Activated B cell treated with CpG ODN at 0.5 μM for 24 hours (primary cell): Measurements from ENCODE around the gene HHATL. TPM values are rescaled to one million over a fixed set of nuclear protein-coding genes. Genes with fewer than 3 reads are reported as not detected.

ENCODE experiments used
- ATAC-seq: fragments of 200-7000 bp; cut with Tn5 transposase; one replicate; pipeline ENCODE4 v1.10.0; 2021; ENCODE audit warnings: low read depth, mild to moderate bottlenecking, moderate library complexity
- CTCF ChIA-PET: fragments of 350-600 bp; sonication (Branson Sonifier 250); formaldehyde crosslinking; loops from one replicate; lab custom pipeline; 2021; ENCODE audit warnings: antibody characterized with exemption; lab: Charles Lee
- POLR2A ChIA-PET: fragments of 350-600 bp; sonication (Branson Sonifier 250); formaldehyde crosslinking; loops from one replicate; lab custom pipeline; 2021; ENCODE audit warnings: antibody characterized with exemption; lab: Charles Lee
- DNase-seq: peaks from one replicate; pipeline ENCODE4 v3.0.0; 2022
- H3K27ac Mint-ChIP-seq: one replicate; pipeline ENCODE4 v1.8.0; 2020; ENCODE audit warnings: mixed read lengths
- H3K27me3 Mint-ChIP-seq: one replicate; pipeline ENCODE4 v1.8.0; 2021; ENCODE audit warnings: mixed read lengths
- H3K36me3 Mint-ChIP-seq: one replicate; pipeline ENCODE4 v1.8.0; 2021; ENCODE audit warnings: low read depth, mixed read lengths
- H3K4me1 Mint-ChIP-seq: one replicate; pipeline ENCODE4 v1.8.0; 2021; ENCODE audit warnings: mixed read lengths
- H3K4me3 Mint-ChIP-seq: one replicate; pipeline ENCODE4 v1.8.0; 2020; ENCODE audit warnings: mild to moderate bottlenecking, mixed read lengths
- H3K9me3 Mint-ChIP-seq: one replicate; pipeline ENCODE4 v1.8.0; 2020; ENCODE audit warnings: mixed read lengths
- CTCF ChIP-seq: fragments of 200-600 bp; IDR thresholded peaks from one replicate; pipeline ENCODE4 v1.8.0; 2022; ENCODE audit warnings: antibody characterized with exemption, mild to moderate bottlenecking
- intact Hi-C: fragments of 100-400 bp; cut with micrococcal nuclease; formaldehyde crosslinking; loops from one replicate; pipeline ENCODE4 v1.15.1; 2024
- total RNA-seq: library from RNA; stranded (reverse); gene quantifications from 2 replicates; pipeline ENCODE4 v1.2.3, GENCODE V29; 2022

The HHATL gene
- total RNA-seq, 1 donor from 2014 or later: not detected

DNA sequence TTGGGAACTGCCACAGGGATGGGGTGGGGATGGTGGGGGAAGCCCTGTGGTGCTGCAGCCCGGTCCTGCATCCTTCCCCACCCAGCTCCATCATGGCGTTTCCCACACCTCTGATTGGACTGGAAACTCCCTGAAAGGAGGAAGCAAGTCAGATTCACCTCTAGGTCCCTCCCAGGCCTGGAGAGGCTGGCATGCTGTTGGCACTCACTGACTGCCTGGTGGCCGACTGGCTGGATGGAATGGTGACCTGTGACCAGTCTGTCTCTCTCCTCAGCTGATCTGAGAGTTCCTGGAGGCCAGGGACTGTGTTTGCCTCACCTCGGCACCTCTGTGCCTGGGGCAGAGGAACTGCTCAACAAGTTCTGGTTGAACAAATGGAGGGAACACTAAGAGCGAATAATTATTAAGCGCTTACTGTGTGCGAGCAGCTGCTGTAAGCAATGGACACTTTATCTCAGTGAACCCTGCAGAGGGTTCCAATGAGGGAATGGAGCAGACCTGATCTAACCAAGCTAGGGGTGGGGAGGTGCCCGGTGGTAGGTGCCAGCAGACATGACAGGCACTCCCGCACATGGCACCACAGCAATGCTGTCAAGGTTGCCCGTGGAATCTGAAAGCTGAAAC is 3.5 kb upstream of the HHATL start:
- POLR2A ChIA-PET: no interaction called here
- TF ChIP-seq CTCF: no peak
- H3K27ac Mint-ChIP-seq: no peak overlapping the region
- H3K27me3 Mint-ChIP-seq: peaks cover 9% of the 10 kb centered on the region
- CTCF ChIA-PET: no interaction called here
- intact Hi-C loops: no loop called here
- H3K4me1 Mint-ChIP-seq: no peaks in the 10 kb centered on the region
- no peaks in the 10 kb centered on the region for H3K9me3 Mint-ChIP-seq
- no peak for ATAC-seq
- H3K4me3 Mint-ChIP-seq: no peak overlapping the region
- no peak for DNase-seq
- H3K36me3 Mint-ChIP-seq: no peaks in the 10 kb centered on the region

DNA sequence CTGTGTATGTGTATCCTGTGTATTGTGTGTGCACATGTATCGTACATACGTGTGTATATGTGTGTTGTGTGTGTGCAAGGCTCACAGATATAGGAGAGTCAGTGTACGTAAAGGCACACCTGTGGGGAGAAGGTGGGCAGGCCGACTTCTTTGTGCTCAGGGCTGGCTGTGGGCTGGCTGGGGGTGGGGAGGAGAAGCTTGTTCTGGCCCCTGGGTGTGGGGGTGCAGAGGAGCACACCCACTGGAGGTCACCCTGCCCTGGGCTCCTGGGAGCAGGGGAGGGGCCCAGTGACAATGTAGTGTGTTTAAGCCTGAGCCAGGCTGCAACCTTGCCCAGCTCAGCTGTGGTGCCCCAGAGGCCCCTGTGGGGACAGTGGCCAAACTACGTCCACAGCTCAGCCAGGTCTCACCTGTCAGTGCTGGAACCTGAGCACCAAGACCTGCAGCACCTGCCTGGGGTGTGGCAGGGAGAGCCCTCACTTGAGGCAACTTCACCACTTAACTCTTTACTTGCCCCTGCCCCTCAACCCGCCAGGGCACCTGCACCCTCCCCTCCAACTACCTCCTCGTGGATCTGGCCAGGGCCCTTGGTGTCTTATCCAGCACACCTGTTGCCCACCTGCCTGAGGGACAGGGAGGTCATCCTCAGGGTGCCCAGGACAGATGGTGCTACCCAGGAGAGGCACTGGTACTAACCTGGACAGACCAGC is 2.6 kb upstream of the HHATL start:
- Mint-ChIP-seq H3K36me3 (no peaks in the 10 kb centered on the region), H3K27me3 (peaks cover 13% of the 10 kb centered on the region), H3K4me1 (no peaks in the 10 kb centered on the region), H3K27ac (no peak overlapping the region), H3K4me3 (no peak overlapping the region), H3K9me3 (no peaks in the 10 kb centered on the region)
- ATAC-seq (no peak), DNase-seq (no peak)
- ChIA-PET POLR2A (no interaction called here), CTCF (no interaction called here)
- no peak for TF ChIP-seq CTCF
- intact Hi-C loops: no loop called here

- POLR2A ChIA-PET: no interaction called here
- no peak overlapping the region for H3K4me3 Mint-ChIP-seq
- no peak for DNase-seq
- H3K4me1 Mint-ChIP-seq: no peaks in the 10 kb centered on the region
- H3K27me3 Mint-ChIP-seq: peaks cover 17% of the 10 kb centered on the region
- H3K27ac Mint-ChIP-seq: no peak overlapping the region
- TF ChIP-seq CTCF: no peak
- intact Hi-C loops: no loop called here
- H3K9me3 Mint-ChIP-seq: no peaks in the 10 kb centered on the region
- CTCF ChIA-PET: no interaction called here
- no peak for ATAC-seq
- no peaks in the 10 kb centered on the region for H3K36me3 Mint-ChIP-seq
Measured at GRCh38 chr3:42704136-42704841, 1.7 kb upstream of the HHATL start.

- intact Hi-C loops: no loop called here
- TF ChIP-seq CTCF: no peak
- ChIA-PET POLR2A (no interaction called here), CTCF (no interaction called here)
- H3K4me1 Mint-ChIP-seq: no peaks in the 10 kb centered on the region
- ATAC-seq (no peak), DNase-seq (no peak)
- no peaks in the 10 kb centered on the region for H3K36me3 Mint-ChIP-seq
- peaks cover 17% of the 10 kb centered on the region for H3K27me3 Mint-ChIP-seq
- no peaks in the 10 kb centered on the region for H3K9me3 Mint-ChIP-seq
- no peak overlapping the region for H3K27ac Mint-ChIP-seq
- no peak overlapping the region for H3K4me3 Mint-ChIP-seq
Measured at GRCh38 chr3:42703695-42704025, 1.1 kb upstream of the HHATL start.

GRCh38 chr3:42702982-42703694 is 540 bp upstream of the HHATL start:
- no peak overlapping the region for H3K4me3 Mint-ChIP-seq
- DNase-seq (no peak), ATAC-seq (no peak)
- intact Hi-C loops: no loop called here
- H3K9me3 Mint-ChIP-seq: no peaks in the 10 kb centered on the region
- H3K27me3 Mint-ChIP-seq: peaks cover 19% of the 10 kb centered on the region
- no peaks in the 10 kb centered on the region for H3K36me3 Mint-ChIP-seq
- ChIA-PET POLR2A (no interaction called here), CTCF (no interaction called here)
- no peak for TF ChIP-seq CTCF
- no peaks in the 10 kb centered on the region for H3K4me1 Mint-ChIP-seq
- H3K27ac Mint-ChIP-seq: no peak overlapping the region
